SH-SY5Y (cell line): ENCODE results near the gene DPM2.

Experiments used
- GATA2 ChIP-seq: IDR thresholded peaks from 2 replicates; pipeline ENCODE4 v1.6.1; 2011; ENCODE audit warnings: mild to moderate bottlenecking, low read depth, low read length
- GATA3 ChIP-seq: IDR thresholded peaks from 2 replicates; pipeline ENCODE4 v1.6.1; 2011; ENCODE audit warnings: low read depth, mild to moderate bottlenecking, low read length, moderate library complexity

GRCh38 chr9:127941062-127941960 is 3.7 kb upstream of the DPM2 start:
- TF ChIP-seq GATA2 (no peak), GATA3 (no peak)
